NK-92 (cell line): Measurements from ENCODE around the gene BTNL9.
"Not testable (repeated sequence)": the region's sequence is repeated elsewhere in the genome, so short reads cannot be mapped to it uniquely, and the experiment has no call there.

ENCODE experiments used
- DNase-seq: peaks from one replicate; lab custom pipeline; 2025; ENCODE audit not compliant: unreplicated experiment; lab: John Stamatoyannopoulos, UW

Gene BTNL9

GRCh38 chr5:181042722-181043121 lies 2.7 kb downstream of the BTNL9 start:
- no peak for DNase-seq

- DNase-seq = no peak
Measured at GRCh38 chr5:181043285-181044092, 3.4 kb downstream of the BTNL9 start.

GRCh38 chr5:181044093-181044599 lies 4.1 kb downstream of the BTNL9 start:
- no peak for DNase-seq

GRCh38 chr5:181044662-181045305 lies 4.7 kb downstream of the BTNL9 start:
- DNase-seq = no peak

DNA sequence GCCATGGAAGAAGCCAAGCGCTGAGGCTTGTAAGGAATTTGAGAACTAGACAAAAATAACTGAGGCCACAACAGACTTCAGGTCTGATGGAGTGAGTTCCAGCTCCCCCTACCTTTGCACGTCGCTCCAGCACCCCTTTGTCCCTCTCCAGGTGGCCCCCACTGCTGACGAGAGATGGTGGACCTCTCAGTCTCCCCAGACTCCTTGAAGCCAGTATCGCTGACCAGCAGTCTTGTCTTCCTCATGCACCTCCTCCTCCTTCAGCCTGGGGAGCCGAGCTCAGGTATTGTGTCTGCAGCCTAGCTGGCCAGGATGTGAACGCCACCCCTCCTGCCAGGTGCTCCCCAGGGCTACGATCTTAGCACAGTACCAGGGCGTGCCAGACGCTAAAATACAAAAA lies 5.2 kb downstream of the BTNL9 start:
- no peak for DNase-seq

- not testable (repeated sequence) for DNase-seq
Measured at GRCh38 chr5:181045857-181046256, 5.8 kb downstream of the BTNL9 start.

- DNase-seq = no peak
Measured at GRCh38 chr5:181047288-181047687, 7.2 kb downstream of the BTNL9 start.

DNA sequence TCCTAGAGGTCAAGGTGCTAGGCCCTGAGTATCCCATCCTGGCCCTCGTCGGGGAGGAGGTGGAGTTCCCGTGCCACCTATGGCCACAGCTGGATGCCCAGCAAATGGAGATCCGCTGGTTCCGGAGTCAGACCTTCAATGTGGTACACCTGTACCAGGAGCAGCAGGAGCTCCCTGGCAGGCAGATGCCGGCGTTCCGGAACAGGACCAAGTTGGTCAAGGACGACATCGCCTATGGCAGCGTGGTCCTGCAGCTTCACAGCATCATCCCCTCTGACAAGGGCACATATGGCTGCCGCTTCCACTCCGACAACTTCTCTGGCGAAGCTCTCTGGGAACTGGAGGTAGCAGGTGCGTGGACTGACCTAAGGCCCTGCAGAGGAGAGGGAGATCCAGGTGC lies 7.9 kb downstream of the BTNL9 start:
- no peak for DNase-seq

DNA sequence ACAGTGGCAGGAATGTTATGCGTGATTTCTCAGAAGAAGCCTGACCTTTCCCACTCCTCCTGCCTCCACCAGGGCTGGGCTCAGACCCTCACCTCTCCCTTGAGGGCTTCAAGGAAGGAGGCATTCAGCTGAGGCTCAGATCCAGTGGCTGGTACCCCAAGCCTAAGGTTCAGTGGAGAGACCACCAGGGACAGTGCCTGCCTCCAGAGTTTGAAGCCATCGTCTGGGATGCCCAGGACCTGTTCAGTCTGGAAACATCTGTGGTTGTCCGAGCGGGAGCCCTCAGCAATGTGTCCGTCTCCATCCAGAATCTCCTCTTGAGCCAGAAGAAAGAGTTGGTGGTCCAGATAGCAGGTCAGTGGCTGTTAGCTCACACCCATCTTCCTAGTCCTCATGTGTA lies 9.9 kb downstream of the BTNL9 start:
- DNase-seq = no peak

- no peak for DNase-seq
Measured at GRCh38 chr5:181051841-181052671, 12.0 kb downstream of the BTNL9 start.

- DNase-seq = no peak
Measured at GRCh38 chr5:181052672-181053487, 12.8 kb downstream of the BTNL9 start.

- no peak for DNase-seq
Measured at GRCh38 chr5:181053488-181054121, 13.5 kb downstream of the BTNL9 start.

DNA sequence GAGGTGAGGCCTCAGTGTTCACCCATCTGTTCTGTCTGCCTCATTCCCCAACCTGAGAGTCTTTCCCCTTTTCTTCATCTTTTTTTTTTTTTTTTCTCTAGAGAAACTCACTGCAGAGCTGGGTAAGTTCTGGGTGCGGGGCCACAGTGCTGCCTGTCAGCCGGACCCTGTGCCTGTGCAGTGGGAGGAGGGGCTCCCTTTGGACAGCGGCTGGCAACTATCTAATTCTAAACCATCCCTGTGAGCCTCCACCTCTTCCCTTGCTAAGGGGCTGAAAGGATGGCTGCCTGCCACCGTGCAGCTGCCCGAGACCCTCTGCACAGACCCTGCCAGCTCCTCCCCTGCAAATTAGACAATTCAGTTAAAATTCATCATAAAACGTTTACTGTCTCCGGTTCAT lies 14.1 kb downstream of the BTNL9 start:
- no peak for DNase-seq

DNA sequence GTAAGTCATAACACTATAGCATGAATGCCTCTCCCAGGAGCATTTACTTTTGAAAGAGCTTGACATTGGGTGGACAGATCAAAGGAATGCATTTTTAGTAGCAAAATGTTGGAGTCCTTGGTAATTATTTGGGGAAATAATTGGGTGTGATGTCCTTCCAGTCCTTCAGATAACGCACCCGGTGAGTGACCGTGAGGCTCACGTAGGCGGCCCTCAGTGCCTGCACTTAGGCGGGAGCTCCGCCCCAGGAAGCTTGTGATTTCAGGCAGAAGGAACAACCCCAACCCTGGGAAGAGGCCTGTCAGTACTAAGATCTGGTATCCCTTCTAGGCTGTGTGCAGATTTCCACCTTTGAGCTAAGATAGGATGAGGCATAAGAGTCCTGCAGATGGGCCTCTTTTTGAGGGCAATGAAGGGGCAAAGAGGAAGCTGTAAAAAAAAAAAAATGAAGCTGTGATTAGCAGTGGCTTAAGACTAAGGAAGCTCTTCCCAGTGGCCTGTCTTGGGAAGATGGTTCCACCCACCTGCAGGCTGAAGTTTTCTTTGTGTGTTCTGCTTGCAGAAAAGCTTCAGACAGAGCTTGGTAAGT lies 14.9 kb downstream of the BTNL9 start:
- DNase-seq = no peak

DNA sequence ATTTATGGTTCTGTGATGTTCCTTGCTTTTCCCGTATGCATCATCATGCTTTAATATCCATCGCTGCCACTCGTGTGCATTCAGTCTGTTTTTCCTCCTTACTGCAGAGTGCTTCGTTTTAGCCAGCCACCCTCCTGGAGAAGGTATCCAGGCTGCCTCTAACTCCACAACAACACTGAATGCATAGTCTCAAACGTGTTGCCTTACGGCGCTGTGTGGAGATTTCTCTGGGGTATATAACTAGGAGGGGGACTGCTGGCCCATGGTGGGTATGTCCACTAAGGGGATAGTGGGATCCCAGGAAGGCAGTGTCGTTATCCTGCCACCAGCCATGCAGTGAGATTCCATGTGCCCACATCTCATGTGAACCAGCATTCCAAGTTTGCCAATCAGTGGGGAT lies 16.4 kb downstream of the BTNL9 start:
- DNase-seq = no peak

- no peak for DNase-seq
Measured at GRCh38 chr5:181058321-181058720, 18.3 kb downstream of the BTNL9 start.

GRCh38 chr5:181058786-181059296 lies 18.8 kb downstream of the BTNL9 start:
- DNase-seq = no peak

GRCh38 chr5:181059297-181060230 lies 19.5 kb downstream of the BTNL9 start:
- no peak for DNase-seq

DNA sequence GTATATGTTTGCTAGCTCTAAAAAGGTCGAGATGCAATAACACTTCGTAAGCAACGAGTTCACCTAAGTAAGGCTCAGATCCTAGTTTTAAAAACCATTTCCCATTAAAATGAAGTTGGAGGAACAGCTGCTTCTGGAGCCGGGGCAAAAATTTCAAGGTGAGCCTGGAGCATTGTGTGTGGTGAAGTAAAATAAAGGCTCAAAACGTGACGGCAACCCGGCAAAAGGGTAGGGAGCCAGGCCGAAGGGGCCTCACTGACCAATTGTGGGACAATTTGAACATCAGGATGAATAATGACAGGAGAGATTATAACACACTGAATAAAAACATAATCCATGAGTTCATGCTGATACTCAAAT lies 20.1 kb downstream of the BTNL9 start:
- no peak for DNase-seq
